B cell (primary cell): ENCODE data around the gene JCAD. TPM values are rescaled to one million over a fixed set of nuclear protein-coding genes. Genes with fewer than 3 reads are reported as not detected.

ENCODE experiments used
- ATAC-seq: fragments of 200-7000 bp; cut with Tn5 transposase; one replicate; pipeline ENCODE4 v1.10.0; 2021; ENCODE audit warnings: low read depth, mild to moderate bottlenecking, moderate number of reproducible peaks, moderate library complexity
- CTCF ChIA-PET: fragments of 350-600 bp; sonication (Branson Sonifier 250); formaldehyde crosslinking; loops from one replicate; lab custom pipeline; 2021; ENCODE audit warnings: antibody characterized with exemption, inconsistent platforms; lab: Charles Lee
- POLR2A ChIA-PET: fragments of 350-600 bp; sonication (Branson Sonifier 250); formaldehyde crosslinking; loops from one replicate; lab custom pipeline; 2021; ENCODE audit warnings: antibody characterized with exemption; lab: Charles Lee
- DNase-seq: peaks from one replicate; pipeline ENCODE4 v3.0.0; 2013
- H2AFZ ChIP-seq: 2 replicates; pipeline ENCODE4 v1.6.1; 2012; ENCODE audit warnings: mild to moderate bottlenecking, low read depth, low read length; ENCODE audit not compliant: insufficient read depth, poor library complexity, severe bottlenecking
- H3K27ac ChIP-seq, 2 donors: 1 replicate in 1 of 2; 2 replicates in 1 of 2; pipeline ENCODE4 v1.5.1; 2012 to 2013; ENCODE audit warnings: low read length in 2 of 2, mild to moderate bottlenecking in 2 of 2, moderate library complexity in 1 of 2
- H3K27me3 ChIP-seq, 4 experiments: fragments of 200-600 bp in 1 of 4; sonication (generic) in 1 of 4; replicated peaks in 1 of 4; 1 replicate in 2 of 4; 2 replicates in 2 of 4; pipeline versions ENCODE4 v1.6.1 to v1.7.0; 2013 to 2016; ENCODE audit warnings: low read length in 3 of 4, mild to moderate bottlenecking in 2 of 4, mixed read lengths in 1 of 4, moderate library complexity in 1 of 4; ENCODE audit not compliant: insufficient read depth in 4 of 4, control insufficient read depth in 3 of 4; ENCODE audit errors: control extremely low read depth in 1 of 4
- H3K36me3 ChIP-seq, 2 experiments: replicated peaks in 1 of 2; 1 replicate in 1 of 2; 2 replicates in 1 of 2; pipeline versions ENCODE4 v1.6.1 to v1.7.1; 2013; ENCODE audit warnings: low read length in 1 of 2; ENCODE audit not compliant: insufficient read depth in 2 of 2, control insufficient read depth in 1 of 2; ENCODE audit errors: control extremely low read depth in 1 of 2, extremely low read depth in 1 of 2
- H3K4me1 ChIP-seq, 2 donors: fragments of 200-600 bp in 1 of 2; sonication (generic) in 1 of 2; 1 replicate in 1 of 2; 2 replicates in 1 of 2; pipeline versions ENCODE4 v1.5.1 to v1.6.1; 2013 to 2017; ENCODE audit warnings: low read length in 2 of 2; ENCODE audit not compliant: control insufficient read depth in 2 of 2, insufficient read depth in 2 of 2
- H3K4me2 ChIP-seq: replicated peaks from 2 replicates; pipeline ENCODE3; 2012; ENCODE audit warnings: mild to moderate bottlenecking, low read depth, low read length; ENCODE audit not compliant: poor library complexity, severe bottlenecking
- H3K4me3 ChIP-seq, 5 experiments: fragments of 200-600 bp in 1 of 5; sonication (generic) in 1 of 5; 1 replicate in 3 of 5; 2 replicates in 2 of 5; pipeline versions ENCODE4 v1.5.1 to v1.7.0; 2011 to 2016; ENCODE audit warnings: low read length in 4 of 5, mild to moderate bottlenecking in 4 of 5, low read depth in 2 of 5, control low read depth in 1 of 5, moderate library complexity in 1 of 5; ENCODE audit not compliant: insufficient read depth in 1 of 5; ENCODE audit errors: control extremely low read depth in 1 of 5, extremely low read depth in 1 of 5
- H3K79me2 ChIP-seq: fragments of 200-600 bp; sonication (generic); one replicate; pipeline ENCODE4 v1.6.0; 2016; ENCODE audit warnings: low read length; ENCODE audit not compliant: control insufficient read depth, insufficient read depth
- H3K9ac ChIP-seq: fragments of 200-600 bp; sonication (generic); 2 replicates; pipeline ENCODE4 v1.6.1; 2017; ENCODE audit warnings: mild to moderate bottlenecking, low read length, moderate library complexity
- H3K9me3 ChIP-seq, 3 donors: one replicate each; pipeline versions ENCODE4 v1.6.1 to v1.7.1; 2013; ENCODE audit warnings: low read length in 2 of 3; ENCODE audit not compliant: control insufficient read depth in 2 of 3, insufficient read depth in 1 of 3; ENCODE audit errors: control extremely low read depth in 1 of 3
- H4K20me1 ChIP-seq: 2 replicates; pipeline ENCODE4 v1.6.0; 2012; ENCODE audit warnings: mild to moderate bottlenecking, low read length; ENCODE audit not compliant: insufficient read depth, control insufficient read depth, poor library complexity, severe bottlenecking
- H3K27ac Mint-ChIP-seq: one replicate; pipeline ENCODE4 v1.8.0; 2021; ENCODE audit warnings: mixed read lengths
- H3K27me3 Mint-ChIP-seq: one replicate; pipeline ENCODE4 v1.8.0; 2021; ENCODE audit warnings: mixed read lengths
- H3K4me1 Mint-ChIP-seq: one replicate; pipeline ENCODE4 v1.8.0; 2021; ENCODE audit warnings: mixed read lengths
- H3K4me3 Mint-ChIP-seq: one replicate; pipeline ENCODE4 v1.8.0; 2021; ENCODE audit warnings: mixed read lengths
- H3K9me3 Mint-ChIP-seq: one replicate; pipeline ENCODE4 v1.8.0; 2022; ENCODE audit warnings: mixed read lengths; ENCODE audit not compliant: insufficient read depth
- EZH2 ChIP-seq: IDR thresholded peaks from 2 replicates; pipeline ENCODE4 v1.6.1; 2012; ENCODE audit warnings: borderline replicate concordance, low read depth, mild to moderate bottlenecking, moderate library complexity, low read length; ENCODE audit not compliant: insufficient read depth, poor library complexity, severe bottlenecking
- WGBS: methylation state at CpG from one replicate; pipeline ENCODE4 v1.1.5; 2013; ENCODE audit warnings: missing lambda C conversion rate; ENCODE audit not compliant: insufficient coverage; 5-methylcytosine and 5-hydroxymethylcytosine counted together
- intact Hi-C: fragments of 100-400 bp; cut with micrococcal nuclease; formaldehyde crosslinking; loops from one replicate; pipeline ENCODE4 v1.10.0; 2022
- polyA plus RNA-seq: library from polyadenylated mRNA; depleted of rRNA; stranded (reverse); fragments of >200 nt; gene quantifications from 2 replicates; pipeline ENCODE4 v1.2.3, GENCODE V29; 2012
- total RNA-seq, 2 donors: library from RNA; stranded (reverse); fragments of 120-200 nt in 1 of 2; gene quantifications; 1 replicate in 1 of 2; 2 replicates in 1 of 2; pipeline versions ENCODE4 v1.2.3 to v1.2.4, GENCODE V29; 2013 to 2022
- TF ChIP-seq, protein P1 (sequence below): fragments of 200-600 bp; IDR thresholded peaks from one replicate; pipeline ENCODE4 v1.8.0; 2022; ENCODE audit warnings: antibody characterized with exemption, mild to moderate bottlenecking

Gene JCAD
- total and polyA plus RNA-seq, 2 donors (not counting 1 experiment from before 2014, with no cell fraction given) = 0.37 TPM; not detected in 1

DNA sequence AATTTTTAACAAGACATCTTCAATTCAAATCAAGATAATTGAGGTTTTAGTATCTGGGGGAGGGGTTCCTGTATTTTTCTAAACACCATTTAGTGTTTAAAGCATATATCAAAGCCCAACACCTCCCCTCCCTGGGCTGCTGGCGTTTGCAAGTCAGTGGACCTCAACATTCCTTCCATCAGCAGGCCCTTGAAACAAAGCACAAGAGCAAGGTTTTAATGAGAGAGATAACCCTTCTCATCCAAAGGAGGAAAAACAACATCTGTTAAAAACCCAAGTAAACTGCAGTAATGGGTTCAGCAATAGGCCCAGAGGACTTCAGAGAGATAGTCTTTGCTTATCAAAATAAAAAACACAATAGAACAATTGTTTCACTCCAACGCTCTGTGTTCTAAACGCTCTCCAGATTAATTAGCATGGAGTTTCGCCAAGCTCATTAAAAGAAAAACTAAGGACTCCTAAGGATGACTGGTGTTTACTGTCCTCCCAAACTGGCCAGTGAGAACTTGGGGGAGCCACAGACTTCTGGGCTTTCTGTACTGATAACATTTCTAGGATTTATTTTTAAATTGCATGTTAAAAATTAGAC, 2.5 kb downstream of the JCAD start:
- 96% methylated on average over 3 of the region's 4 CpGs for WGBS
- Mint-ChIP-seq H3K4me3 (no peak overlapping the region), H3K27ac (no peak overlapping the region), H3K27me3 (peaks cover 30% of the 10 kb centered on the region), H3K4me1 (peaks cover 7% of the 10 kb centered on the region), H3K9me3 (no peaks in the 10 kb centered on the region)
- intact Hi-C loops = no loop called here
- Histone ChIP-seq H3K4me1 (peaks cover 10 to 12% of the 10 kb centered on the region in 2 donors), H3K27ac (no peak overlapping the region), H3K79me2 (no peaks in the 10 kb centered on the region), H2AFZ (no peak overlapping the region), H3K4me3 (no peak overlapping the region), H3K27me3 (peaks cover 0 to 34% (median 9%) of the 10 kb centered on the region in 4 experiments), H3K9ac (no peak overlapping the region), H3K4me2 (no peak overlapping the region), H4K20me1 (no peaks in the 10 kb centered on the region), H3K36me3 (no peaks in the 10 kb centered on the region), H3K9me3 (no peaks in the 10 kb centered on the region)
- no peak for ATAC-seq
- POLR2A ChIA-PET = no interaction called here
- TF ChIP-seq, protein P1, sequence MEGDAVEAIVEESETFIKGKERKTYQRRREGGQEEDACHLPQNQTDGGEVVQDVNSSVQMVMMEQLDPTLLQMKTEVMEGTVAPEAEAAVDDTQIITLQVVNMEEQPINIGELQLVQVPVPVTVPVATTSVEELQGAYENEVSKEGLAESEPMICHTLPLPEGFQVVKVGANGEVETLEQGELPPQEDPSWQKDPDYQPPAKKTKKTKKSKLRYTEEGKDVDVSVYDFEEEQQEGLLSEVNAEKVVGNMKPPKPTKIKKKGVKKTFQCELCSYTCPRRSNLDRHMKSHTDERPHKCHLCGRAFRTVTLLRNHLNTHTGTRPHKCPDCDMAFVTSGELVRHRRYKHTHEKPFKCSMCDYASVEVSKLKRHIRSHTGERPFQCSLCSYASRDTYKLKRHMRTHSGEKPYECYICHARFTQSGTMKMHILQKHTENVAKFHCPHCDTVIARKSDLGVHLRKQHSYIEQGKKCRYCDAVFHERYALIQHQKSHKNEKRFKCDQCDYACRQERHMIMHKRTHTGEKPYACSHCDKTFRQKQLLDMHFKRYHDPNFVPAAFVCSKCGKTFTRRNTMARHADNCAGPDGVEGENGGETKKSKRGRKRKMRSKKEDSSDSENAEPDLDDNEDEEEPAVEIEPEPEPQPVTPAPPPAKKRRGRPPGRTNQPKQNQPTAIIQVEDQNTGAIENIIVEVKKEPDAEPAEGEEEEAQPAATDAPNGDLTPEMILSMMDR = no peak
- no peak for TF ChIP-seq EZH2
- CTCF ChIA-PET = no interaction called here
- DNase-seq = no peak

DNA sequence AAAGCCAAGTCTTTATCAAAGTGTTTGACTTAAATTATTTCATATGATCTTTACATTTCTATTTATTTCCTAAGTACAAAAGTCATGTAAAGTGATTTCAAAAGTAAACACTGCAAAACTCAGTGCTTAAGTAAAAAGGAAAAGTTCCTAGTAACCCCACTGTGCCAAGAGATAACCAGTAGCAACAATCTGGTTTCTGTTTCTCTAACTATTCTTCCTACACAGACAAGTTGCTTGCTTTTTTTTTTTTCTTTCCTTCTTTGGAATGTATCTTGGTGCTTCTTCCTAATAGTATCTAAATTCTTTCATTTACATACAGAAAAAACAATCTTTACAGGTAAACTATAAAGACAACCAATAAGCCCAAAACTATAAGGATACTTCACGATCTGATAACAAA, 3.1 kb downstream of the JCAD start:
- Histone ChIP-seq H4K20me1 (no peaks in the 10 kb centered on the region), H3K9ac (no peak overlapping the region), H3K27ac (no peak overlapping the region), H3K27me3 (peaks cover 0 to 31% (median 9%) of the 10 kb centered on the region in 4 experiments), H3K36me3 (no peaks in the 10 kb centered on the region), H3K4me2 (no peak overlapping the region), H3K4me3 (no peak overlapping the region), H3K79me2 (no peaks in the 10 kb centered on the region), H3K4me1 (peaks cover 10 to 12% of the 10 kb centered on the region in 2 donors), H2AFZ (no peak overlapping the region), H3K9me3 (no peaks in the 10 kb centered on the region)
- TF ChIP-seq, protein P1 = no peak
- no peak for TF ChIP-seq EZH2
- H3K27ac Mint-ChIP-seq = no peak overlapping the region
- CTCF ChIA-PET = no interaction called here
- intact Hi-C loops = no loop called here
- peaks cover 28% of the 10 kb centered on the region for H3K27me3 Mint-ChIP-seq
- ATAC-seq (no peak), DNase-seq (no peak)
- H3K9me3 Mint-ChIP-seq = no peaks in the 10 kb centered on the region
- POLR2A ChIA-PET = interaction anchor here (0.7 kb wide), 1 partner anchor 358 kb away, joined by 3 read pairs; no protein-coding TSS in a partner anchor
- no peak overlapping the region for H3K4me3 Mint-ChIP-seq
- peaks cover 7% of the 10 kb centered on the region for H3K4me1 Mint-ChIP-seq
- WGBS = no CpG with 5 or more reads among the region's 1 CpG
